Smooth muscle cell (in vitro differentiated cells): ENCODE measurements around the gene EFNA4. TPM values are rescaled to one million over a fixed set of nuclear protein-coding genes. Genes with fewer than 3 reads are reported as not detected.

Experiments used
- DNase-seq: peaks from one replicate; lab custom pipeline; 2025; ENCODE audit not compliant: unreplicated experiment; lab: John Stamatoyannopoulos, UW
- H2AFZ ChIP-seq: fragments of 200-600 bp; sonication (generic); 2 replicates; pipeline ENCODE4 v1.6.0; 2016; ENCODE audit warnings: antibody characterized with exemption, low read depth, mild to moderate bottlenecking
- H3F3A ChIP-seq: fragments of 200-600 bp; sonication (generic); 2 replicates; pipeline ENCODE4 v1.6.0; 2017; ENCODE audit warnings: antibody characterized with exemption, low read depth
- H3K27ac ChIP-seq: fragments of 200-600 bp; sonication (generic); 2 replicates; pipeline ENCODE4 v1.5.1; 2016; ENCODE audit warnings: low read depth, mild to moderate bottlenecking
- H3K27me3 ChIP-seq: fragments of 200-600 bp; sonication (generic); 2 replicates; pipeline ENCODE4 v1.6.1; 2016; ENCODE audit warnings: low read depth, mild to moderate bottlenecking
- H3K36me3 ChIP-seq: fragments of 200-600 bp; sonication (generic); 2 replicates; pipeline ENCODE4 v1.5.1; 2016; ENCODE audit warnings: low read depth
- H3K4me1 ChIP-seq: fragments of 200-600 bp; sonication (generic); 2 replicates; pipeline ENCODE4 v1.5.1; 2016; ENCODE audit warnings: low read depth
- H3K4me2 ChIP-seq: fragments of 200-600 bp; sonication (generic); 2 replicates; pipeline ENCODE4 v1.6.0; 2016; ENCODE audit warnings: mild to moderate bottlenecking
- H3K4me3 ChIP-seq: fragments of 200-600 bp; sonication (generic); 2 replicates; pipeline ENCODE4 v1.5.1; 2016; ENCODE audit warnings: mild to moderate bottlenecking
- H3K79me2 ChIP-seq: fragments of 200-600 bp; sonication (generic); 2 replicates; pipeline ENCODE4 v1.6.0; 2016; ENCODE audit warnings: low read depth, mild to moderate bottlenecking
- H3K9ac ChIP-seq: fragments of 200-600 bp; sonication (generic); 2 replicates; pipeline ENCODE4 v1.6.0; 2016; ENCODE audit warnings: low read depth
- H3K9me3 ChIP-seq: fragments of 200-600 bp; sonication (generic); replicated peaks from 2 replicates; pipeline ENCODE4 v1.5.1; 2016; ENCODE audit warnings: low read depth
- H4K20me1 ChIP-seq: fragments of 200-600 bp; sonication (generic); 2 replicates; pipeline ENCODE4 v1.6.0; 2016; ENCODE audit warnings: low read depth
- WGBS: methylation state at CpG from one replicate; pipeline ENCODE4 v1.1.7; 2016; ENCODE audit warnings: low lambda C conversion rate; 5-methylcytosine and 5-hydroxymethylcytosine counted together
- polyA plus RNA-seq: library from polyadenylated mRNA; unstranded; fragments of >200 nt; fragmentation: Nextera tagmentation; extraction: Ambion mirVana; gene quantifications from 2 replicates; pipeline ENCODE4 v1.2.1, GENCODE V29; 2016
- total RNA-seq: library from RNA; depleted of rRNA; stranded (reverse); fragments of >200 nt; gene quantifications from 2 replicates; pipeline ENCODE4 v1.2.3, GENCODE V29; 2014
- TF ChIP-seq, protein P1 (sequence below): fragments of 200-600 bp; sonication (generic); IDR thresholded peaks from 2 replicates; pipeline ENCODE4 v1.5.1; 2017; ENCODE audit warnings: borderline replicate concordance, mild to moderate bottlenecking, antibody characterized with exemption; ENCODE audit not compliant: insufficient read depth, poor library complexity, severe bottlenecking

The EFNA4 gene
- total and polyA plus RNA-seq, 2 experiments from 2014 or later, result 18.1 to 27.6 TPM

- H3K4me2 ChIP-seq, result peak overlapping the region; percentile 97
- 3% methylated on average over 57 of the region's 68 CpGs for WGBS
- H3K9me3 ChIP-seq, result no peaks in the 10 kb centered on the region
- H3K4me1 ChIP-seq, result peaks cover 35% of the 10 kb centered on the region
- no peak overlapping the region for H2AFZ ChIP-seq
- TF ChIP-seq, protein P1, sequence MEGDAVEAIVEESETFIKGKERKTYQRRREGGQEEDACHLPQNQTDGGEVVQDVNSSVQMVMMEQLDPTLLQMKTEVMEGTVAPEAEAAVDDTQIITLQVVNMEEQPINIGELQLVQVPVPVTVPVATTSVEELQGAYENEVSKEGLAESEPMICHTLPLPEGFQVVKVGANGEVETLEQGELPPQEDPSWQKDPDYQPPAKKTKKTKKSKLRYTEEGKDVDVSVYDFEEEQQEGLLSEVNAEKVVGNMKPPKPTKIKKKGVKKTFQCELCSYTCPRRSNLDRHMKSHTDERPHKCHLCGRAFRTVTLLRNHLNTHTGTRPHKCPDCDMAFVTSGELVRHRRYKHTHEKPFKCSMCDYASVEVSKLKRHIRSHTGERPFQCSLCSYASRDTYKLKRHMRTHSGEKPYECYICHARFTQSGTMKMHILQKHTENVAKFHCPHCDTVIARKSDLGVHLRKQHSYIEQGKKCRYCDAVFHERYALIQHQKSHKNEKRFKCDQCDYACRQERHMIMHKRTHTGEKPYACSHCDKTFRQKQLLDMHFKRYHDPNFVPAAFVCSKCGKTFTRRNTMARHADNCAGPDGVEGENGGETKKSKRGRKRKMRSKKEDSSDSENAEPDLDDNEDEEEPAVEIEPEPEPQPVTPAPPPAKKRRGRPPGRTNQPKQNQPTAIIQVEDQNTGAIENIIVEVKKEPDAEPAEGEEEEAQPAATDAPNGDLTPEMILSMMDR, result no peak
- H3K79me2 ChIP-seq, result no peaks in the 10 kb centered on the region
- H3K27ac ChIP-seq, result no peak overlapping the region
- H3K9ac ChIP-seq, result no peak overlapping the region
- DNase-seq, result no peak
- peaks cover 53% of the 10 kb centered on the region for H3K27me3 ChIP-seq
- H3F3A ChIP-seq, result peaks cover 7% of the 10 kb centered on the region
- H3K4me3 ChIP-seq, result peak overlapping the region; percentile 60
- peaks cover 14% of the 10 kb centered on the region for H4K20me1 ChIP-seq
- H3K36me3 ChIP-seq, result no peaks in the 10 kb centered on the region
Observed at GRCh38 chr1:155081472-155082300, 18.1 kb downstream of the EFNA4 start.

DNA sequence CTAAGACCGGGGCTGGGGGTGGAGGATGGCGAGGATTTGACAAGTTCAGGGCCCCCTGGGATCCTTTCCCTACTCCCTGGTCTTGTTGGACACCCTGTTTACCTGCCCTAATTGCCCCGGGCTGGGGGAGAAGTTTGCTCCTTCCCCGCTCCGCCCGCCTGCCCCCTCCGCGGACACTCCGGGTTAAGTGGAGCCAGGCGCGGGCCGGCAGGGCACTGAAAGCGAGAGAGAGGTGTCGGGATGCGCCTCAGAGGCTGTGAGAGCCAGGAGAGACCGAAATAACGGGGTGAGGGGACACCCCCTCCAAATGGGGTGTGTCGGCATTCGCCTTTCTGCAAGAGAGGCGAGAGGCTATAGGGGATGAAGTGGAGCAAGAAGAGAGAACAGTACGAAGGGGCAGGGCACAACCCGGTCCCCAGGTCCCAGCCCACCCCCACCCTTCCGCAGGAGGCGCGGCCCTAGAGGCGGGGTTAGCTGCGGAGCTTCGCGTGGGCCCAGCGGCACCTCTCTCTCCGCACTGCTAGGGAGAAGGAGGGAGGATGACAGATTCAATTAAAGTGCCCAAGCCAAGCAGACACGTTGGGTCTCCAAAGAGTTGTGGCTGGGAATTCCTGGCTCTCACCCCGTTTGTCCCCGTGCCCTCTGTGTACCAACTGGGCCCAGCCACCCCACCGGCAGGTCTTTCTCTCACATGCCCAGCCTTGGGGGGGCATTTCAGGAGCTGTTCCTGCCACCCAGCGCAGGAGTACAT, 18.9 kb downstream of the EFNA4 start:
- H3K27me3 ChIP-seq, result peaks cover 53% of the 10 kb centered on the region
- no peak overlapping the region for H2AFZ ChIP-seq
- no peak for DNase-seq
- TF ChIP-seq, protein P1, result no peak
- peak overlapping the region; percentile 97 for H3K4me2 ChIP-seq
- no peaks in the 10 kb centered on the region for H3K9me3 ChIP-seq
- H3K36me3 ChIP-seq, result no peaks in the 10 kb centered on the region
- peaks cover 14% of the 10 kb centered on the region for H4K20me1 ChIP-seq
- WGBS, result 12% methylated on average over 36 of the region's 36 CpGs
- no peak overlapping the region for H3K9ac ChIP-seq
- H3K27ac ChIP-seq, result no peak overlapping the region
- H3K79me2 ChIP-seq, result no peaks in the 10 kb centered on the region
- H3F3A ChIP-seq, result peaks cover 7% of the 10 kb centered on the region
- peak overlapping the region; percentile 60 for H3K4me3 ChIP-seq
- H3K4me1 ChIP-seq, result peaks cover 35% of the 10 kb centered on the region

- Histone ChIP-seq H3K4me1 (peaks cover 35% of the 10 kb centered on the region), H3K9me3 (no peaks in the 10 kb centered on the region), H3K27me3 (peaks cover 53% of the 10 kb centered on the region)
Observed at GRCh38 chr1:155083052-155083541, 19.6 kb downstream of the EFNA4 start.

More at GRCh38 chr1:155083052-155083541, 19.6 kb downstream of the EFNA4 start:
- no peak overlapping the region for H2AFZ ChIP-seq
- H3K36me3 ChIP-seq, result no peaks in the 10 kb centered on the region
- TF ChIP-seq, protein P1, result no peak
- no peak overlapping the region for H3K27ac ChIP-seq
- no peaks in the 10 kb centered on the region for H3K79me2 ChIP-seq
- H3K4me2 ChIP-seq, result no peak overlapping the region
- peaks cover 14% of the 10 kb centered on the region for H4K20me1 ChIP-seq
- DNase-seq, result no peak
- 51% methylated on average over 6 of the region's 6 CpGs for WGBS
- H3K9ac ChIP-seq, result no peak overlapping the region
- H3K4me3 ChIP-seq, result no peak overlapping the region
- peaks cover 7% of the 10 kb centered on the region for H3F3A ChIP-seq
